GM12878 (cell line): ENCODE data around the gene DTL. TPM values are rescaled to one million over a fixed set of nuclear protein-coding genes. Genes with fewer than 3 reads are reported as not detected.

ENCODE experiments used
- ATAC-seq: fragments of 200-7000 bp; cut with Tn5 transposase; 3 replicates; pipeline ENCODE4 v1.9.1; 2020; ENCODE audit warnings: mild to moderate bottlenecking, moderate library complexity
- BruUV-seq: library from RNA; stranded (reverse); fragments of 400-500 nt; replicated peaks from 2 replicates; lab custom pipeline; 2021; lab: Mats Ljungman, UMichigan
- CTCF ChIA-PET: fragments of 300-600 bp; sonication (Branson Sonifier 250); formaldehyde crosslinking; extraction: SDS; loops from one replicate; lab custom pipeline; 2021; ENCODE audit warnings: inconsistent platforms; lab: Yijun Ruan, JAX
- POLR2A ChIA-PET: fragments of 350-600 bp; formaldehyde crosslinking; extraction: SDS; loops from one replicate; lab custom pipeline; 2021; ENCODE audit warnings: inconsistent platforms; lab: Charles Lee
- RAD21 ChIA-PET: fragments of 300-600 bp; sonication (Branson Sonifier 250); formaldehyde crosslinking; loops from one replicate; lab custom pipeline; 2023; ENCODE audit warnings: antibody characterized with exemption; ENCODE audit not compliant: unreplicated experiment; lab: Charles Lee
- SMC1A ChIA-PET: fragments of 300-600 bp; sonication (Branson Sonifier 250); formaldehyde crosslinking; loops from one replicate; lab custom pipeline; 2023; ENCODE audit not compliant: unreplicated experiment, uncharacterized antibody; lab: Charles Lee
- DNase-seq: peaks from one replicate; pipeline ENCODE4 v3.0.0-alpha.2; 2011; ENCODE audit warnings: low read depth, low spot score
- FAIRE-seq: peaks from 3 replicates; lab custom pipeline; 2011; peaks lifted over from hg19 to GRCh38; lab: Jason Lieb, UNC
- H2AFZ ChIP-seq: 2 replicates; pipeline ENCODE4 v1.6.0; 2011; ENCODE audit warnings: low read depth, low read length, control low read depth; ENCODE audit not compliant: control insufficient read depth
- H3K27ac ChIP-seq: 2 replicates; pipeline ENCODE4 v1.5.1; 2011; ENCODE audit warnings: control low read depth; ENCODE audit not compliant: control insufficient read depth, insufficient read depth
- H3K27me3 ChIP-seq, 2 experiments: replicated peaks in 1 of 2; 2 replicates each; pipeline versions ENCODE4 v1.6.0 to v1.6.1; 2011; ENCODE audit warnings: low read length in 1 of 2; ENCODE audit not compliant: control insufficient read depth in 2 of 2, insufficient read depth in 2 of 2
- H3K36me3 ChIP-seq, 2 experiments: 2 replicates each; pipeline ENCODE4 v1.5.1; 2011; ENCODE audit warnings: low read length in 1 of 2; ENCODE audit not compliant: control insufficient read depth in 2 of 2, insufficient read depth in 2 of 2
- H3K4me1 ChIP-seq: 2 replicates; pipeline ENCODE4 v1.6.1; 2011; ENCODE audit warnings: mild to moderate bottlenecking, low read length, moderate library complexity, mixed read lengths; ENCODE audit not compliant: control insufficient read depth, insufficient read depth
- H3K4me2 ChIP-seq: 2 replicates; pipeline ENCODE4 v1.6.0; 2011; ENCODE audit warnings: control low read depth; ENCODE audit not compliant: control insufficient read depth, insufficient read depth
- H3K4me3 ChIP-seq: fragments of 200-600 bp; sonication (generic); 2 replicates; pipeline ENCODE4 v1.5.1; 2016
- H3K79me2 ChIP-seq: 2 replicates; pipeline ENCODE4 v1.6.0; 2011; ENCODE audit warnings: low read length; ENCODE audit not compliant: control insufficient read depth, insufficient read depth
- H3K9ac ChIP-seq: 2 replicates; pipeline ENCODE4 v1.8.0; 2011; ENCODE audit warnings: low read length, control low read depth, mixed read lengths; ENCODE audit not compliant: control insufficient read depth, insufficient read depth
- H3K9me3 ChIP-seq: replicated peaks from 3 replicates; pipeline ENCODE4 v1.5.1; 2011; ENCODE audit warnings: mild to moderate bottlenecking, low read length; ENCODE audit not compliant: control insufficient read depth, insufficient read depth
- H4K20me1 ChIP-seq: 2 replicates; pipeline ENCODE4 v1.6.0; 2011; ENCODE audit not compliant: control insufficient read depth, insufficient read depth
- CHD4 ChIP-seq: fragments of 200-600 bp; sonication (generic); IDR thresholded peaks from 2 replicates; pipeline ENCODE4 v1.6.1; 2016; ENCODE audit warnings: mild to moderate bottlenecking
- ELK1 ChIP-seq: IDR thresholded peaks from 2 replicates; pipeline ENCODE4 v1.6.1; 2012; ENCODE audit warnings: low read depth, low read length, improper control_type of control experiment
- HDAC6 ChIP-seq: fragments of 200-600 bp; sonication (generic); IDR thresholded peaks from one replicate; pipeline ENCODE4 v1.8.0; 2017; ENCODE audit warnings: antibody characterized with exemption; ENCODE audit not compliant: unreplicated experiment
- IRF3 ChIP-seq: fragments of 450-650 bp; IDR thresholded peaks from 2 replicates; pipeline ENCODE4 v1.6.1; 2014; ENCODE audit warnings: mild to moderate bottlenecking
- KAT2A ChIP-seq: conservative IDR thresholded peaks from 2 replicates; pipeline ENCODE4 v1.6.1; 2011; ENCODE audit warnings: low read depth, low read length; ENCODE audit not compliant: control insufficient read depth
- MEF2A ChIP-seq: IDR thresholded peaks from 2 replicates; pipeline ENCODE4 v1.6.1; 2011; ENCODE audit warnings: low read depth, mild to moderate bottlenecking, low read length, moderate library complexity; ENCODE audit not compliant: insufficient read depth
- MXI1 ChIP-seq: fragments of 150-350 bp; IDR thresholded peaks from 2 replicates; pipeline ENCODE4 v1.6.1; 2011; ENCODE audit warnings: low read depth, mild to moderate bottlenecking, inconsistent platforms, low read length, improper control_type of control experiment
- SMARCA5 ChIP-seq: fragments of 450-650 bp; IDR thresholded peaks from 2 replicates; pipeline ENCODE4 v1.6.1; 2017; ENCODE audit warnings: mild to moderate bottlenecking
- STAT1 ChIP-seq: fragments of 450-650 bp; conservative IDR thresholded peaks from 2 replicates; pipeline ENCODE4 v1.6.1; 2014; ENCODE audit warnings: antibody characterized with exemption, mild to moderate bottlenecking
- ZBTB40 ChIP-seq: fragments of 450-650 bp; IDR thresholded peaks from 2 replicates; pipeline ENCODE4 v1.6.1; 2016; ENCODE audit warnings: mild to moderate bottlenecking, moderate library complexity, borderline replicate concordance
- ZNF384 ChIP-seq: IDR thresholded peaks from 2 replicates; pipeline ENCODE4 v1.6.1; 2012; ENCODE audit warnings: low read depth, mild to moderate bottlenecking, low read length, improper control_type of control experiment, borderline replicate concordance
- WGBS: methylation state at CpG from one replicate; pipeline ENCODE4 v1.1.6; 2016; ENCODE audit warnings: low lambda C conversion rate; ENCODE audit not compliant: insufficient replicate concordance, insufficient coverage; ENCODE audit errors: missing lambda C conversion rate; 5-methylcytosine and 5-hydroxymethylcytosine counted together
- in situ Hi-C: fragments of 300-500 bp; cut with MboI; formaldehyde crosslinking; loops from 9 replicates; pipeline ENCODE4 v1.14.3; 2018; ENCODE audit warnings: mixed read lengths
- intact Hi-C: fragments of 100-400 bp; cut with micrococcal nuclease; formaldehyde crosslinking; loops from one replicate; pipeline ENCODE4 v1.14.2; 2022; ENCODE audit not compliant: unreplicated experiment
- polyA plus RNA-seq, 11 experiments: library from polyadenylated mRNA; depleted of rRNA in 4 of 11; unstranded in 6 of 11; stranded (reverse) in 5 of 11; fragments of >200 nt; fragmentation: Nextera tagmentation in 4 of 11; fragmentation: Illumina TruSeq in 1 of 11; extraction: Ambion mirVana in 4 of 11; extraction: Trizol in 1 of 11; gene quantifications; 1 replicate in 1 of 11; 2 replicates in 10 of 11; pipeline versions ENCODE4 v1.2.1 to v1.2.3, GENCODE V29; 2011 to 2016; ENCODE audit warnings: inconsistent platforms in 2 of 11, missing spikeins in 2 of 11, low read depth in 1 of 11
- total RNA-seq, 4 experiments: library from RNA; depleted of rRNA in 3 of 4; stranded (reverse); fragments of >200 nt in 3 of 4; fragmentation: Illumina TruSeq in 1 of 4; extraction: Trizol in 1 of 4; gene quantifications; 2 replicates each; pipeline versions ENCODE4 v1.2.1 to v1.2.3, GENCODE V29; 2013 to 2021

Gene DTL
- total and polyA plus RNA-seq, 10 of the 15 experiments (the other 5 are each of a cell fraction or from before 2014, with no cell fraction given): 24.1 to 73.4 (median 52.2) TPM

- Histone ChIP-seq H3K4me1 (no peaks in the 10 kb centered on the region), H3K9ac (no peak overlapping the region), H3K36me3 (peaks cover 19 to 21% of the 10 kb centered on the region in 2 experiments), H4K20me1 (no peaks in the 10 kb centered on the region), H3K4me3 (no peak overlapping the region), H3K27me3 (no peaks in the 10 kb centered on the region), H3K9me3 (peaks cover 3% of the 10 kb centered on the region; the same call in 1 of the 3 replicates), H3K79me2 (peaks cover 13% of the 10 kb centered on the region), H3K4me2 (no peak overlapping the region), H2AFZ (no peak overlapping the region), H3K27ac (no peak overlapping the region)
- FAIRE-seq (no peak), DNase-seq (no peak), ATAC-seq (no peak)
- no TSS peak for BruUV-seq
- 98% methylated on average over 9 of the region's 9 CpGs for WGBS
- ChIA-PET RAD21 (no interaction called here), CTCF (no interaction called here), POLR2A (no interaction called here), SMC1A (interaction anchor here (2.9 kb wide), 1 partner anchor 13 kb away, joined by 8 read pairs; no protein-coding TSS in a partner anchor)
- intact Hi-C loops: no loop called here
- in situ Hi-C loops: no loop called here
- TF ChIP-seq ZNF384: no peak
- no peak for TF ChIP-seq SMARCA5
- no peak for TF ChIP-seq ELK1
Measured at GRCh38 chr1:212098310-212098709, 62.8 kb downstream of the DTL start.

- intact Hi-C loops: no loop called here
- ChIA-PET CTCF (no interaction called here), SMC1A (interaction anchor here (2.9 kb wide), 1 partner anchor 13 kb away, joined by 8 read pairs; no protein-coding TSS in a partner anchor), POLR2A (no interaction called here), RAD21 (no interaction called here)
- H3K4me2 ChIP-seq: no peak overlapping the region
- DNase-seq (no peak), ATAC-seq (no peak), FAIRE-seq (no peak)
- no peak overlapping the region for H3K27ac ChIP-seq
- BruUV-seq: no TSS peak
- no peaks in the 10 kb centered on the region for H3K27me3 ChIP-seq
- no peaks in the 10 kb centered on the region for H3K4me1 ChIP-seq
- no peak overlapping the region for H3K9ac ChIP-seq
- no peak overlapping the region for H2AFZ ChIP-seq
- in situ Hi-C loops: no loop called here
- no peak overlapping the region for H3K4me3 ChIP-seq
- WGBS: 96% methylated on average over 3 of the region's 3 CpGs
- H4K20me1 ChIP-seq: no peaks in the 10 kb centered on the region
- peaks cover 13% of the 10 kb centered on the region for H3K79me2 ChIP-seq
- H3K9me3 ChIP-seq: peaks cover 3% of the 10 kb centered on the region; the same call in 1 of the 3 replicates
- peaks cover 17 to 21% of the 10 kb centered on the region in 2 experiments for H3K36me3 ChIP-seq
- TF ChIP-seq HDAC6 (no peak), CHD4 (no peak), MEF2A (no peak), MXI1 (no peak), KAT2A (no peak), IRF3 (no peak), STAT1 (no peak), ZBTB40 (no peak)
Measured at GRCh38 chr1:212098771-212099170, 63.2 kb downstream of the DTL start.
